ENCODE measurements around the gene AIRE.

The AIRE gene

GRCh38 chr21:44271558-44272283, 14.0 kb upstream of the AIRE start:
- POLR2A ChIA-PET, result no interaction called here

GRCh38 chr21:44272284-44272858, 13.3 kb upstream of the AIRE start:
- TF ChIP-seq CTCF (IDR thresholded peaks at IDR 0.05; ENCODE audit: control extremely low read depth, extremely low read depth, low read depth, missing control alignments), result no peak
- ChIA-PET CTCF (interaction anchor here (2.1 kb wide), 1 partner anchor 25 kb away, joined by 6 read pairs; no protein-coding TSS in a partner anchor), POLR2A (no interaction called here)
- DNase-seq (ENCODE audit: extremely low spot score), result no peak

More at GRCh38 chr21:44271558-44272283, 14.0 kb upstream of the AIRE start:
- TF ChIP-seq CTCF (IDR thresholded peaks at IDR 0.05; ENCODE audit: control extremely low read depth, extremely low read depth, low read depth, missing control alignments), result no peak
- CTCF ChIA-PET, result no interaction called here
- DNase-seq (ENCODE audit: extremely low spot score), result no peak

- ChIA-PET POLR2A (no interaction called here), CTCF (interaction anchor here (2.0 to 2.1 kb wide), 2 partner anchors 22 to 25 kb away, joined by 4 to 6 read pairs; no protein-coding TSS in a partner anchor)
- DNase-seq (ENCODE audit: extremely low spot score), result no peak
- TF ChIP-seq CTCF (IDR thresholded peaks at IDR 0.05; ENCODE audit: control extremely low read depth, extremely low read depth, low read depth, missing control alignments), result no peak
Observed at GRCh38 chr21:44273046-44273445, 12.6 kb upstream of the AIRE start.

GRCh38 chr21:44275041-44275440, 10.6 kb upstream of the AIRE start:
- ChIA-PET POLR2A (no interaction called here), CTCF (no interaction called here)
- DNase-seq (ENCODE audit: extremely low spot score), result no peak
- TF ChIP-seq CTCF (IDR thresholded peaks at IDR 0.05; ENCODE audit: control extremely low read depth, extremely low read depth, low read depth, missing control alignments), result no peak

GRCh38 chr21:44279354-44280260, 6.1 kb upstream of the AIRE start:
- POLR2A ChIA-PET, result no interaction called here
- DNase-seq (ENCODE audit: extremely low spot score), result no peak
- no peak for TF ChIP-seq CTCF (IDR thresholded peaks at IDR 0.05; ENCODE audit: control extremely low read depth, extremely low read depth, low read depth, missing control alignments)
- CTCF ChIA-PET, result no interaction called here

GRCh38 chr21:44281801-44282200, 3.9 kb upstream of the AIRE start:
- no peak for DNase-seq (ENCODE audit: extremely low spot score)
- ChIA-PET POLR2A (no interaction called here), CTCF (interaction anchor here (1.4 kb wide), 1 partner anchor 16 kb away, joined by 5 read pairs; no protein-coding TSS in a partner anchor)
- no peak for TF ChIP-seq CTCF (IDR thresholded peaks at IDR 0.05; ENCODE audit: control extremely low read depth, extremely low read depth, low read depth, missing control alignments)

Data from GM10248 (cell line).